Omental fat pad (tissue), 4 donors: ENCODE data around the gene SH3PXD2B. TPM values are rescaled to one million over a fixed set of nuclear protein-coding genes. Genes with fewer than 3 reads are reported as not detected.

Experiments
- ATAC-seq: fragments of 150-250 bp; one replicate; pipeline ENCODE4 v1.9.1; 2016; ENCODE audit warnings: mild to moderate bottlenecking, moderate library complexity; ENCODE audit not compliant: low FRiP score
- DNase-seq: peaks from one replicate; pipeline ENCODE4 v3.0.0-alpha.2; 2019; ENCODE audit warnings: low spot score
- total RNA-seq, 4 donors: library from RNA; depleted of rRNA; stranded (reverse); fragments of >200 nt; gene quantifications; one replicate each; pipeline ENCODE4 v1.1.0, GENCODE V29; 2016
- TF ChIP-seq, protein P1 (sequence below), 3 donors: fragments of 450-650 bp; IDR thresholded peaks; one replicate each; pipeline ENCODE4 v1.5.1; 2016 to 2017; ENCODE audit warnings: antibody characterized with exemption in 3 of 3, mild to moderate bottlenecking in 3 of 3, moderate library complexity in 2 of 3

Gene SH3PXD2B
- total RNA-seq, 4 donors from 2014 or later: 29.3 to 47.1 (median 44.3) TPM

DNA sequence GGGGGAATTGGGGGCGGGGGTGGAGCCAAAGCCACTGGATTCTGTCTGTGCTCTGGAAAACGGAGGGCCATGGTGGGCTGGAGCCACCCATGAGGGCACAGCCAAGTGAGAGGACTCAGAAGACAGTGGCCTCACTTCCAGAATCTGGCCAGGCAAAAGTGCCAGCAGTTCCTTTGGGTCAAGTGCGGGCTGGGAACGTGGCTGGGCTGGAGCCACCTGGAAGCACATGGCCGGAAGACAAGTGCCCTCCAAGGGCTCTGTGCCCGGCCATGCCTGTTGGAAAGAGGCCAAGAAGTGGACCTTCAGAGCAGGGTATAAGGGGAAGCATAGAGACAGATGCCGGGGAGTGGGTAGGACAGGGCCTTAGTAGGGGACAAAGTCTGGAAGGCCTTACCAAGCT is 11.7 kb upstream of the SH3PXD2B start:
- ATAC-seq (no peak), DNase-seq (no peak)
- TF ChIP-seq, protein P1, sequence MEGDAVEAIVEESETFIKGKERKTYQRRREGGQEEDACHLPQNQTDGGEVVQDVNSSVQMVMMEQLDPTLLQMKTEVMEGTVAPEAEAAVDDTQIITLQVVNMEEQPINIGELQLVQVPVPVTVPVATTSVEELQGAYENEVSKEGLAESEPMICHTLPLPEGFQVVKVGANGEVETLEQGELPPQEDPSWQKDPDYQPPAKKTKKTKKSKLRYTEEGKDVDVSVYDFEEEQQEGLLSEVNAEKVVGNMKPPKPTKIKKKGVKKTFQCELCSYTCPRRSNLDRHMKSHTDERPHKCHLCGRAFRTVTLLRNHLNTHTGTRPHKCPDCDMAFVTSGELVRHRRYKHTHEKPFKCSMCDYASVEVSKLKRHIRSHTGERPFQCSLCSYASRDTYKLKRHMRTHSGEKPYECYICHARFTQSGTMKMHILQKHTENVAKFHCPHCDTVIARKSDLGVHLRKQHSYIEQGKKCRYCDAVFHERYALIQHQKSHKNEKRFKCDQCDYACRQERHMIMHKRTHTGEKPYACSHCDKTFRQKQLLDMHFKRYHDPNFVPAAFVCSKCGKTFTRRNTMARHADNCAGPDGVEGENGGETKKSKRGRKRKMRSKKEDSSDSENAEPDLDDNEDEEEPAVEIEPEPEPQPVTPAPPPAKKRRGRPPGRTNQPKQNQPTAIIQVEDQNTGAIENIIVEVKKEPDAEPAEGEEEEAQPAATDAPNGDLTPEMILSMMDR (IDR thresholded peaks at IDR 0.05): no peak

DNA sequence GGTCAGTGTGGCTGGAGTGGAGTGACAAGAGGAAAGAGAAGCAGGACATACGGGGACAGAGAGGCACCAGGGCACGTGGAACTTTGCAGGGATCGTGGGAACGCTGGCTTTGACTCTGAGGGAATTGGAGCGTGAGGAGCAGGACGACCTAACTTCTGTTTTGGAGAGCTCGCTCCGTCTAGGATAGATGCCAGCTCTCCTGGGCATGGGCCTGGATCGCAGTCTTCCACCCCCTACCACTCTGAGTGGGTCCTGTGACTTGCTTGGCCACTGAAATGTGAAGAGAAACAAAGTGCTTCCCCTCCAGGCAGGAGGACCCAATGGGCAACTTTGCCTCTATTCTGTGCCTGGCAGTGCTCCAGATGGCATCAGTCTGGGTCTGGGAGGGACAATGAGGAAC is 8.7 kb upstream of the SH3PXD2B start:
- DNase-seq: no peak
- TF ChIP-seq, protein P1 (IDR thresholded peaks at IDR 0.05): no peak
- no peak for ATAC-seq

DNA sequence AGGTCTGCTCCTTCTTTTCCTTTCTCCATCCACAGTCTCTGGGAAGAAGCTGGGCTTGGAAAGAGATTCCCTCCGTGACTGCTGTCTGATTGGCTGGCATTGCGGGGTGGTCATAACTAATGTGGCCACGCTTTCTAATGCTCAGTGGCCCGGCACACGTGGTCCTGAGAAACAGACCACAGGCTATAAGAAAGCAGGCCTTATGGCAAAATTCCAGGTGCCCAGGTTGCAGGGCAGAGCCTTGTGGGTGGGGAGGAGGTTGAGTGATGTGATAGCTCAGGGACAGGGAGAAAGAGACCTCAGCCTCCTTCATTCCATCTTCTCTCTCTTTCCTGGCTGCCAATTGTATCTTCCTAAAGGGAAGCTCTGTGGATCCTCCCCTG is 5.4 kb upstream of the SH3PXD2B start:
- TF ChIP-seq, protein P1 (IDR thresholded peaks at IDR 0.05): no peak
- ATAC-seq (no peak), DNase-seq (no peak)

DNA sequence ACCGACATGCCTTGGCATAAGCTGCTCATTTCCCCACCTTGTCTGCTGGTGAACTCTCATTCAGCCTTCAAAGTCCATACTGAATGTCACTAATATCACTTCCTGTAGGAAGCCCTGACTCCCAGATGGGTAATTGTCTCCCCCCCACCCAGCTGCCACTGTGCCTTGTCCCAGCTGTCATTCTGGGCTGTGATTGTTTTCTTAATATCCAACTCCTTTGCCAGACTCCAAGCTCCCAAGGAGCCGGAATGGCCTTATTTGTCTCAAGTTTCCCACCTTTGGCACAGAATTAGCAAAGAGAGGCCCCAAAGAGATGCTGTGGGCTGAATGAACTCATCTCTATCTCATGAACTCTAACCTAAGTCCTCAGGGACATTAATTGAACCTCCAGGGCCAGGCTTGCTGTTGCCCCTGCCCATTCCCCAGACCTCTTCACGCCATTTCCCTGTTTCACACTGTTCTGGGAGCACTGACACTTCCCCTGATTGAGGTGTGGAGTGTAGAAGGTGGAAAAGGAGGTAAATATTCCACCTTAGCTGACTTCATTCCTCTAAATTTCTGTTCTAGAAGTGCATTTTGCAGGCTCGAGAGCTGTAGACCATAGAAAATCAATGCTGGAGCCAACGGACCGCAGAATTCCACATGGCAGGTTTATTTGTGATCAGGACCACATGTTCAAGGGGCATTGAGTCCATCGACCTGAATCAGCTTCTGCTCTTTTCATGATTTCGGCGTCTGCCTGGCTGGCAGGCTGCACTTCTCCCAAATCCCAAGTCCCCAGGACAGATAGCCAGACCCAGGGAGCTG is 4.9 kb upstream of the SH3PXD2B start:
- DNase-seq (no peak), ATAC-seq (no peak)
- TF ChIP-seq, protein P1 (IDR thresholded peaks at IDR 0.05): no peak

DNA sequence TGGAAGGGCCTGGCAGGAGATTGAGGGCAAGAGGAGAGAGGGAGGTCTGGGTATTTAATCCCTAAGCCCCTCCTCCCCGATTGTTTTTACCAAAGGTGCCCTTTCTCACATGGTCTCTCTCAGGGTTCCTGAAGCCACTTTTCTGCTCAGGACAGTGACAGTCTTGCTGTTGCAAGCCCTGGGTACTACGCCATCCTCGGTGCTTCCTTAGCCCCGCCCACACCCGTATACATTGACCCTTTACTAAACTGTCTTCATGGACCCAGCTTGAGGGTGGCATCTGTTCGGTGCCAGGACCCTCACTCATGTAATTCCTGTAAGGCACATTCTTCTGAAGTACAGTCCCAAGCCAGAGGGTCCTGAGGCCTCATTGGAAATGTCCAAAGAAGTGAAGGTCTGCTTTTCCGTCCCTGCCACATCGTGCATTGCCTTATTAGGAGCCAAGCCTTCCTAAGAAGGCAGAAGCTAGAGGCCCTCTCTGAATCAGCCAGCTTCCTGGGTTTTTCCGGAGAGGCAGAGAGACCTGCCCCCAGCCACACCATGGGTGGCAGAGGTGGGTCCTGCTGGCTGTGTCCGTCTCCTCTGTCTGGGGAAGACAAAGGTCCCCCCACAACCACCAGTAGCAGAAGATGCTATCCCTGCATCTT is 1.9 kb upstream of the SH3PXD2B start:
- ATAC-seq (no peak), DNase-seq (no peak)
- TF ChIP-seq, protein P1 (IDR thresholded peaks at IDR 0.05): no peak

DNA sequence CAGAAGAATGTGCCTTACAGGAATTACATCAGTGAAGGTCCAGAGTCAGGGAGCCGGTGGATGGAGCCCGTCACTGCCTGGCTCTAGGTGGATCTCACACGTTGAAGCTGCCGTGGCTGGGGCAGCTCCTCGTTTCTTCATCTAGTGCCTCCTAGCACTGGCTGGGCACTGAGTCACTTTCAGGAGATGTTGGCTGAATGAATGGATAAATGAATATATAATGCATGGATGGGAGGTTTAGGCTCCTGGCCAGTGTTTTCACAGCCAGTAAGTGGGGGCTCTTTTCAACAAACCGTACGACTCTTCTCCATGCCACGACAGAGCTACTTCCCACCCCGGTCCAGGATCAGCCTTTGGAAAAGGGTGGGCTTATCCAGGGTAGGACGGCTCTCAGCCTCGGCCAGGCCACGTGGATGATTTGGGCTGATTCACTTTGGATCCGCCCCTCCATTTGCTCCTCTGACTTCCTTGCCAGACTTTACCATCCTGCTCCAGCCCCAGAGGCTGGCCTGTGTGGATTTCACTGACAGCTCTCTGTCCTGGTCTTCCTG is 1.3 kb upstream of the SH3PXD2B start:
- TF ChIP-seq, protein P1 (IDR thresholded peaks at IDR 0.05): no peak
- DNase-seq (no peak), ATAC-seq (peak; percentile 58)

DNA sequence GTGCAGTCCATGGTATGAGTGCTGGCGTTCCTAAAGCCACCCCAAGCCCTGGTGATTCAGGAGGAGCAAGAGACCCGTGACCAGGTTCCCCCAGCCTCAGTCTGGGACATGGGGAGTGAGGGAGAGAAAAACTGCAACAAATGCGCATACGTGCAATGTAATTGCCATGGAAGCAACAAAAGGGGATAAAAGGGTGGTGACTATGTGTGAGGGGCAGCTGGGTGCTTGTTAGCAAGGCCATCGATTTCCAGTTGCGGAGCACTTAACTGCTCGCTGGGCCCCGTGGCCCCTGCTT is 709 bp upstream of the SH3PXD2B start:
- ATAC-seq (no peak), DNase-seq (no peak)
- TF ChIP-seq, protein P1 (IDR thresholded peaks at IDR 0.05): no peak
